HEK293 (cell line): ENCODE results near the gene SLC8A1.

ENCODE experiments used
- CTCF ChIA-PET: fragments of 350-600 bp; formaldehyde crosslinking; extraction: SDS; loops from one replicate; lab custom pipeline; 2021; ENCODE audit warnings: antibody characterized with exemption; lab: Yijun Ruan, JAX
- POLR2A ChIA-PET: fragments of 300-600 bp; formaldehyde crosslinking; extraction: SDS; loops from one replicate; lab custom pipeline; 2020; ENCODE audit warnings: antibody characterized with exemption, inconsistent platforms; lab: Yijun Ruan, JAX
- H3K27ac ChIP-seq: fragments of 200-500 bp; sonication (Bioruptor generic); 2 replicates; pipeline ENCODE4 v1.5.1; 2014; ENCODE audit warnings: low read depth, low read length, control low read depth, inconsistent platforms; ENCODE audit errors: extremely low read depth
- H3K36me3 ChIP-seq, 2 experiments: fragments of 200-500 bp in 1 of 2; sonication (Bioruptor generic) in 1 of 2; 1 replicate in 1 of 2; 2 replicates in 1 of 2; pipeline ENCODE4 v1.5.1; 2014 to 2017; ENCODE audit warnings: inconsistent platforms in 2 of 2, low read length in 2 of 2; ENCODE audit not compliant: control insufficient read depth in 2 of 2, insufficient read depth in 1 of 2
- H3K4me1 ChIP-seq: fragments of 200-500 bp; sonication (Bioruptor generic); 2 replicates; pipeline ENCODE4 v1.5.1; 2014; ENCODE audit warnings: mild to moderate bottlenecking, low read length, inconsistent platforms; ENCODE audit not compliant: control insufficient read depth, insufficient read depth
- H3K4me3 ChIP-seq: 2 replicates; pipeline ENCODE4 v1.5.1; 2011; ENCODE audit warnings: low read depth, mild to moderate bottlenecking, control low read depth, low read length, moderate library complexity
- H3K9me3 ChIP-seq: fragments of 200-500 bp; sonication (Bioruptor generic); 2 replicates; pipeline ENCODE4 v1.5.1; 2014; ENCODE audit warnings: low read depth, low read length, inconsistent platforms; ENCODE audit not compliant: control insufficient read depth, insufficient read depth
- HOXC10 ChIP-seq: sonication (generic); formaldehyde crosslinking; IDR thresholded peaks from 2 replicates; pipeline ENCODE4 v1.8.1; 2023; ENCODE audit warnings: mild to moderate bottlenecking, missing genetic modification reagents
- PRDM10 ChIP-seq: fragments of 450-650 bp; formaldehyde crosslinking; IDR thresholded peaks from 2 replicates; pipeline ENCODE4 v1.5.1; 2016; ENCODE audit warnings: missing biosample characterization, missing genetic modification characterization
- PRDM2 ChIP-seq: fragments of 450-650 bp; formaldehyde crosslinking; IDR thresholded peaks from 2 replicates; pipeline ENCODE4 v1.5.1; 2016; ENCODE audit warnings: missing biosample characterization, missing genetic modification characterization, borderline replicate concordance
- PRDM6 ChIP-seq: fragments of 450-650 bp; formaldehyde crosslinking; IDR thresholded peaks from 2 replicates; pipeline ENCODE4 v1.5.1; 2017; ENCODE audit warnings: missing biosample characterization, missing genetic modification characterization
- TCF7L2 ChIP-seq: IDR thresholded peaks from 2 replicates; pipeline ENCODE4 v1.6.1; 2011; ENCODE audit warnings: low read depth, mild to moderate bottlenecking, inconsistent platforms, low read length, moderate library complexity, borderline replicate concordance
- ZBTB11 ChIP-seq: fragments of 450-650 bp; formaldehyde crosslinking; conservative IDR thresholded peaks from 2 replicates; pipeline ENCODE4 v1.5.1; 2016; ENCODE audit warnings: low read depth, missing biosample characterization, missing genetic modification characterization
- ZBTB17 ChIP-seq: fragments of 450-650 bp; formaldehyde crosslinking; IDR thresholded peaks from 2 replicates; pipeline ENCODE4 v1.5.1; 2016; ENCODE audit warnings: missing biosample characterization, missing genetic modification characterization
- ZBTB44 ChIP-seq: fragments of 450-650 bp; IDR thresholded peaks from 2 replicates; pipeline ENCODE4 v1.5.1; 2018; ENCODE audit warnings: missing biosample characterization, mild to moderate bottlenecking, missing genetic modification characterization
- ZBTB48 ChIP-seq: fragments of 450-650 bp; formaldehyde crosslinking; IDR thresholded peaks from 2 replicates; pipeline ENCODE4 v1.5.1; 2016; ENCODE audit warnings: missing biosample characterization, missing genetic modification characterization
- ZBTB7A ChIP-seq: fragments of 450-650 bp; formaldehyde crosslinking; IDR thresholded peaks from 2 replicates; pipeline ENCODE4 v1.5.1; 2016; ENCODE audit warnings: low read depth, missing biosample characterization, missing genetic modification characterization
- ZNF10 ChIP-seq: fragments of 450-650 bp; formaldehyde crosslinking; IDR thresholded peaks from 2 replicates; pipeline ENCODE4 v1.5.1; 2017; ENCODE audit warnings: missing biosample characterization, missing genetic modification characterization
- ZNF121 ChIP-seq: fragments of 450-650 bp; formaldehyde crosslinking; IDR thresholded peaks from 2 replicates; pipeline ENCODE4 v1.5.1; 2016; ENCODE audit warnings: missing biosample characterization, missing genetic modification characterization
- ZNF223 ChIP-seq: fragments of 450-650 bp; formaldehyde crosslinking; IDR thresholded peaks from 2 replicates; pipeline ENCODE4 v1.5.1; 2016; ENCODE audit warnings: missing biosample characterization, missing genetic modification characterization
- ZNF37A ChIP-seq: fragments of 450-650 bp; IDR thresholded peaks from 2 replicates; pipeline ENCODE4 v1.5.1; 2018; ENCODE audit warnings: missing biosample characterization, missing genetic modification characterization
- ZNF621 ChIP-seq: fragments of 450-650 bp; formaldehyde crosslinking; IDR thresholded peaks from 2 replicates; pipeline ENCODE4 v1.5.1; 2017; ENCODE audit warnings: missing biosample characterization, missing genetic modification characterization
- ZNF629 ChIP-seq: fragments of 450-650 bp; formaldehyde crosslinking; IDR thresholded peaks from 2 replicates; pipeline ENCODE4 v1.5.1; 2017; ENCODE audit warnings: missing biosample characterization, missing genetic modification characterization
- ZNF707 ChIP-seq: fragments of 450-650 bp; formaldehyde crosslinking; IDR thresholded peaks from 2 replicates; pipeline ENCODE4 v1.5.1; 2016; ENCODE audit warnings: missing biosample characterization, missing genetic modification characterization
- ZNF76 ChIP-seq: fragments of 450-650 bp; formaldehyde crosslinking; IDR thresholded peaks from 2 replicates; pipeline ENCODE4; 2016; ENCODE audit warnings: low read depth, missing biosample characterization, missing genetic modification characterization, borderline replicate concordance
- ZNF837 ChIP-seq: fragments of 450-650 bp; formaldehyde crosslinking; IDR thresholded peaks from 2 replicates; pipeline ENCODE4 v1.5.1; 2016; ENCODE audit warnings: missing biosample characterization, missing genetic modification characterization

Gene SLC8A1

GRCh38 chr2:40282428-40282827 lies 169.5 kb downstream of the SLC8A1 start (continued):
- no peak for TF ChIP-seq PRDM2 (tag by site-specific recombination)
- no peak for TF ChIP-seq ZBTB48
- no peak for TF ChIP-seq PRDM10 (tag by site-specific recombination)
- TF ChIP-seq HOXC10 (CRISPR knock-in tag) = no peak
- no peak for TF ChIP-seq ZNF629

- H3K9me3 ChIP-seq = no peaks in the 10 kb centered on the region
- ChIA-PET CTCF (interaction anchor here (1.1 kb wide), 2 partner anchors 9 to 36 kb away, joined by 3 read pairs; no protein-coding TSS in a partner anchor), POLR2A (no interaction called here)
- H3K27ac ChIP-seq = no peak overlapping the region
- TF ChIP-seq ZNF223 (tag by site-specific recombination) (no peak), ZNF37A (no peak), ZNF621 (tag by site-specific recombination) (no peak), ZNF10 (tag by site-specific recombination) (no peak), ZBTB44 (tag by site-specific recombination) (no peak), TCF7L2 (no peak), ZNF837 (tag by site-specific recombination) (no peak), ZNF76 (tag by site-specific recombination) (no peak), PRDM6 (no peak), ZBTB17 (tag by site-specific recombination) (no peak), ZBTB7A (no peak), ZNF121 (tag by site-specific recombination) (no peak), ZNF707 (no peak), ZBTB11 (tag by site-specific recombination) (no peak)
- no peaks in the 10 kb centered on the region for H3K36me3 ChIP-seq
- no peak overlapping the region for H3K4me3 ChIP-seq
- H3K4me1 ChIP-seq = no peaks in the 10 kb centered on the region
These were observed 170.6 kb downstream of the SLC8A1 start for GRCh38 chr2:40281021-40281940.
